NCI-H128 (cell line): ENCODE results near the gene TSEN2.
"Not testable (repeated sequence)": the region's sequence is repeated elsewhere in the genome, so short reads cannot be mapped to it uniquely, and the experiment has no call there.

Experiments
- DNase-seq: peaks from one replicate; lab custom pipeline; 2025; ENCODE audit not compliant: unreplicated experiment; lab: John Stamatoyannopoulos, UW

TSEN2 gene

DNA sequence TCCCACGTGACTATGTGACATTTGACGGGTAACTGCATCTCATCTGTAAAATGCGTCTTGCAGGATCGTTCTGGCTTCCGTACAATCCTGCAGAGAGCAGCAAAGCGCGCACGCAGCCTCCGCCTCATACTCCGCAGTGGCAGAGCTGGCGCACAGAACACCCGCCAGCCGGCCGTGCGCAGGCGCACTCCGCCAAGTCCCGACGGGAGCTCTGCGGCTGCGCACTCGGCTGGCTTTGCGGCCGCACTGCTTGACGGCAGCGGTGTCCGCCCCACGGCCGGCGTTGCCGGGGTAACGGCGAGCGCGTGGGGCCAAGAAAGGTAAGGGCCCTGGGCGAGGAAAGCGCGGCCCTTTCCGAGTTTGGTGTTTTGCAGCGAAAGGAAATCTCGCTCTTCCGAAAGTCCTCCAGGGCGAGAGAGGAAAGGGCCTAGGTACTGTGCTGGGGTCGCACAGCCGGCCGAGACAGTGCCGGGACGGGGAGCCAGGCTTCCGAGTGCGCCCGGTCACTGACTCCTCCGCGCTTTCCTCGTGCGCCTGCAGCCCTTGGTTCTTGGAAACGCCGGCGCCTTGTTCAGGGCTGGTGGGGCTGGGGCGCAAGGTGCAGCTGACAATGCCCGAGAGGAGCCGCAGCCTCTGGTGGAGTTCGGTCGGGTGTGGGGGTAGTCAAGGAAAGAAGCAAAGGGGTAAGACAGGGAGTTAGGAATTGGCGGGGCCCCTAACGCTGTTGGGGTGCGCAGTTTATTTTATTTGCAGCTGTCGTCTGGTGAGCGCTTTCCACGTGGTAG lies at the start of gene TSEN2:
TSEN2 (plus strand) TSS at position 283 of the 785 bp plus-strand sequence. CDS start 5,321 bp downstream, outside the sequence.
- DNase-seq, result peak; percentile 81

DNA sequence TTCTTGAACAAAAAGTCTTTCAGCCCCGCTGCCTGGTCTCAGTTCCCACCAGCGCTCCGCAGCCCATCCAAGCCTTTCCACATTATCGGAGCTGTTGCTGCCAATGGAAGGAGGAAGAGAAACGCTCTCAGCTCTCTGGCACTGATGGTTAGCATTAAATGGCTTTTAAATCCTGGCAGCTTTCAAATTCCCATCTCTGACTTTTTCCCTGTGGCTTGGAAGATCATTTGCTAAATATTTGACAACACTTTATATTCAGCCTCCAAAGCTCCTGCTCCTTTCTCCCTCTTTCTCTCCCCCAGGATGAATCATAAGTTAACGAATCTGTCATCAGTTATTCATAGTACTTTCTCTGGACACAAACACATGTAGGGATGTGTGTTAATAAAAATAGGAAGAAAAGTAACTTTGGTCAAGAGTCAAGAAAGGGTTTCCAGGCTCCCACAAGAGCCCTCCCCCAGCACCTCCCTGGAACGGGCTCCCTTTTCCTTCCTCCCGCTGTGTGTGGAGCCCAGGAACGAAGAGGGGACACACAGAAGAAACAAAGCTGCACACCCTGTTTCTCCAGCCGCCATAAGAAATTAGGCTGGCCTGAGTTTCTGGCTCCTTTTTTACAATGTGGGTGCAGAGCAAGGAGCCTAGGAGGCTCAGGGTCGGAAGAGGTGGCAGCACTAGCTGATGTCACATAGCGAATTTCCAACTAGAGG lies 47.6 kb upstream of the TSEN2 start:
- DNase-seq, result no peak

DNA sequence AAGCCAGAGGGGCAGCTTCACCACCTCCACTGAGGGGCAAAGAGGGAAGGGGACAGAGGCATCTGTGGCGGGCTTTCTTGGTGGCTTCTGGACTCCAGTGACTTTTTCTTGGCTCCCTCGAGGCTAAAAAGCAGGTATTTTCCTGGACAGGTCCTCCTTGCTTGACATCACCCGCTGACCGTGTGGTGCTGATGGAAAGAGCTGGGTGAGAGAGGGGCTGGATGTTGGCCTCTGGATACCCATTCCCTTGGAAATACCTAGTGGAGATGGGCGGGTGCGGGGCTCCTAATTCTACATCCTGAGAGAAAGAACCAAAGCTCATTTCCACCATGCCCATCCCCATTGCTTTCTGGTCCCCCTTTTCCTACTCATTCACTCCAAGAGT lies 47.1 kb upstream of the TSEN2 start:
- DNase-seq, result no peak

DNA sequence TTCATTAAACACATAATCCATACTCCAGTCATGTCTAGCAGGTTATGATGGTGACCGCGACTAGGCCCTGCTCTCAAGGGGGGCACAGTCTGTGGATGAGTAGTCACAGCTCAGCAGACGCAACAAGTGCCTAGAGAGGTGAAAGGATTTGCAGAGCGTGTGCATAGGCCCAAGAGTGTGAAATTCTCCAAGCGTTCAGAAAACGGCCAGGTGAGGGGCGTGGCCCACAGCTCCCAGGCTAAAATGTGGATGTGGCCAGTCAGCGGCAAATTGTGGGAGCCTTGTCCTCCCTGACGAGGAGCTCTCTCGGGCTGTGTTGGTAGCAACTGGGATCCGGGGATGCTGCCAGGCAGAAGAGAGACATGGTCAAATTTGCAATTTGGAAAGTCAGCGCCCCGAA lies 46.4 kb upstream of the TSEN2 start:
- DNase-seq, result no peak

DNA sequence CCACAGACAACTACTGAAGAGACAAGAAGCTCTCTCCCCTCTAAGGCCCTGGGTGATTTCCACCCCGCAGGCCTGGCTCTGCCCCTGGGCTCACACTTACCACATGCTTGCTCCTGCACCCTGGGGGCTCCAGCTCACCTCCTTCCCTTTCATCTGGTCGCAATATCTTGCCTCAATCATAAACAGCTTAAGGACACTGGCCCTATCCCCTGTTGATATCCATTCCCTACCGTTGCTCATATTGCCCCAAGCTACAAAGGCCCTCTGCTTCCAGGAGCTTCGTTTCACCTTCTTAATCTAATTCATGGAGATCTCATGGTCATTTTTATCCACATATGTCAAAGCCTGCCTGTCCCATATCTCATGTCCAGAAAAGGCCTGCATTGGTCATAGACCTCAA lies 46.0 kb upstream of the TSEN2 start:
- DNase-seq, result no peak

DNA sequence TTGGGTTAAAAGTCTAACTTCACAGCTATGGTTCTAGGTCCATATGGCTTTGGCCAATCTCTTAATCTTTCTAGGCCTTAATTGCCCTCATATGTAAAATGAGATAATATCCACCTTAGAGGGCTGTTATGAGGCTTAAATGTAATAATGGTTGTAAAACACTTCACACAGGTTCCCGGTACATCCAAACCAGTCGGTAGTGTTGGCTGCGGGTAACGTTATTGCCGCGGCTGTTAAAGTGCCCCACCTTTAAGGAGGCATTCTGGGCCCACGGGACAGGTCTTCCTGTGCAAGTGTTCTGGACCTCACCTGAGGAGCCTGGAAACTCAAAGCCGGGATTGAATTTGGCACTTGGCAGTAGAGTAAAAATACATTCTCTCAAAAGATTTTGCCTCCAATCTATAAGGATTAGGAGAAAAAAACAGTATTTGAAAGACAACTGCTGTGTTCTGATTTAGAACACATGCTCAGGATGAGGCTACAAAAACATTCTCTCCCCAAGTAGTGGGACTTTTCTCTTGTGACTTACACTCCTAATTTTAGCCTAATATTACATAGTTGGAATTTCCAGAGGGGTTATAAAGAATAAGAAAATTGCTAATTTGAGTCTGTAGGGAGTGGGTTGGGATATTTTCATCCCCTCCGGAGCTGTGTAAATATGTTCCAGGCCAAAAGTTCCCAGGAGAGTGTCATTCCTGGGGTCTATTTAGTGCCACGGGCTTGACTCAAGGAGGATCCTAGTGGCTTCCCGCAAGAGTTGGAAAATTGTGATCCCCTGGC lies 44.9 kb upstream of the TSEN2 start:
- no peak for DNase-seq

DNA sequence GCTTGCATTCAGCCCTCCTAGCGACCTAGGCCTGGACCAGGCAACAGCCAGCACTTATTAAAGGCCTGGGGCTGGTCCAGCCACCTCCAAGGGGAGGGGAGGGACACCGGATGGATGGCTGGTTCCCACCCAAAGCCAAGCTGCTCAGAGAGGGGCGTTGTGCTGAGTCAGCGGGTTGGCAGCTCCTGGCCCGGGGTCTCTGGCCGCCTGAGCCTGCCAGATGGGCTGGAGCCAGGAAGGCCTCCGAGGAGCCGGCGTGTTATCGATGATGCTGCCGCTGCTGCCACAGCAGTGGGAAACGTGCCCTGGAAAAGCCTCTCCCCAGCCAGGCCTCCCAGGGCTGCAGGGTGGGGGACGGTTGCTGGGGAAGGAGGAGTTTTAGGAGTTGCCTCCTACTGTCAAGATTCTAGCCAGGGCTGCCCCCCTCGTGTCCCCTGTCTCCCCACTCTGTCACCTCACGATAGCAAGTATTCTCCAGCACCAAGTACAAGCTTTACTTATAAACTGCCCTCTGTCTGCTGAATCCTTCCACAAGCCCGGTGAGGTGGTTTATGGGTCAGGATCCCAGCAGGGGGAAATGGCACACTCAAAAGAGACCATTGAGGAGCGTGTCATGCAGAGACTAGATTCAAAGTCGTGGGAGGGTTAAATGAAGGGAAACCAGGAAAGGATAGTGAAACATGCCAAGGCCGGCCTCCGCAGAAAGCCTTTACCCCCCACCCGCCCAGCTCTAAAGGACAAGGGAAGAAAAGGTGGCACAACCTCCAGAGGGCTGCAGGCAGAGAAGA lies 43.2 kb upstream of the TSEN2 start:
- DNase-seq, result no peak

DNA sequence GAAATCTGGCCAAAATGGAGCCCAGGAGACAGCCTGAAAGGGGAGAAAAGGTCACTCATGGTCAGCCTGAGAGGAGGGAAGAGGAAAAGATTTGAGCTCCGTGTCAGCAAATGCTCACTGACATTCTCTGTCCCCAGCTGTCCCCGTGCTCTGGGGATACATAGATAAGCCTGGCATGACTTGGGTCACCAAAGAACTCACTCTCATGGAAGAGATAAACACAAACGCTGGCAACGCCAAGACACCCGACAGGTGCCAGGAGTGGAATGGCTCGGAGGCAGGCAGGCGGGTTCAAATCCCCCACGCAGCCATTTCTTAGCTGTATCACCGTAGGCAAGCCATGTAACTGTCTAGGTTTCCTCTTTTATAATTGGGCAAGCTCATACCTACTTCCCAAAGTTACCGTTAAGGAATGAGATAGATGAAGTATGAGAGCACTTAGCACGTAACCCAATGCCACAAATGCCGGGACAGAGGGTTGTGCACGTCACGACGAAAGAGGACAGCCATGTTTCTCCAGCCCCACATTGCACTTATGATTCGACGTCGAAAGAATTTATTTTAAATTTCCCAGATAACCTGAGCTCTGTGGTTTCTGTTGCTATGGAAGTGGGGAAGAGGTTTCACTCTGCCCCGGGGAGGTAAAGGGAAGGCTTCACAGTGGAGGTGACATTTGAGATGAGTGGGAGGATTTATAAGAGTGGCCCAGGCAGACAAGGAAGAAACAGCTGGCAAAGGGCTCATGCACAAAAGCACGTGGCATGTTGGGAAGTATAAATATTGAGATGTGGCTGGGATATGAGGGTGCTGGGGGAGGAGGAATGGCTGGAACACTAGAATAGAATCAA lies 41.4 kb upstream of the TSEN2 start:
- DNase-seq, result no peak

DNA sequence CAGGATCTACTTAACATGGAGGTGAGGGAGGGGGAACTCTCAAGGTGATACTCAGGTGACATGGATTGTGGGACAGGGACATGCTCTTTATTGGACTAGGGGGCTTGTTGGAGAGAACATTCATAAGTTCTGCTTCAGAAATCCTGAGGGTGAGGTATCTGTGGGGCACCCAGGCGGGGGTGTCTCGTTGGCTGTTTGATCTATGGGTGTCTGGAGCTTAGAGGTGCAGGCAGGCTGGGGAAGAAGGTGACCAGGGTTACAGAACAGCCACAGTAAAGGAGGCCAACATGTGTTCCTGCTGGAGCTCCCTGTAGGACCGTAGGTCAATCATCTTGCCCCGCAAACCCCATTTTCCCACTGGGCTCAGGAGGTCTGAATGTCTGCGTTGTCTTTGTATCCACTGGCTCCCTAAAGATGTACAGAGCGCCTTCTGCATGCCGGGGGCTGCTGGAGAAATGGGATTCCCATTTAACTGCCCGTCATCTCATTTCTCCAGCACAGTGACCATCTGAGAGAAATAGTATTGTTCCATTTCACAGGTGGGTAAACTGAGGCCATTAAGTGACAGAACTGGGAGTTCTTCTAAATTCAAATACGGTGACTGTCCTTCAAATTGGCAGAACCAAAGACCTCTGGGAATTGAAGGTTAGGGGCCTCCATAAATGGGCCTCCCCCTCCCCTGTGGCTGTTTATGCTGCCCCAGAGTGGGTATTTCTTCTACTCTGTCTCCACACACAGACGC lies 40.3 kb upstream of the TSEN2 start:
- DNase-seq, result no peak

DNA sequence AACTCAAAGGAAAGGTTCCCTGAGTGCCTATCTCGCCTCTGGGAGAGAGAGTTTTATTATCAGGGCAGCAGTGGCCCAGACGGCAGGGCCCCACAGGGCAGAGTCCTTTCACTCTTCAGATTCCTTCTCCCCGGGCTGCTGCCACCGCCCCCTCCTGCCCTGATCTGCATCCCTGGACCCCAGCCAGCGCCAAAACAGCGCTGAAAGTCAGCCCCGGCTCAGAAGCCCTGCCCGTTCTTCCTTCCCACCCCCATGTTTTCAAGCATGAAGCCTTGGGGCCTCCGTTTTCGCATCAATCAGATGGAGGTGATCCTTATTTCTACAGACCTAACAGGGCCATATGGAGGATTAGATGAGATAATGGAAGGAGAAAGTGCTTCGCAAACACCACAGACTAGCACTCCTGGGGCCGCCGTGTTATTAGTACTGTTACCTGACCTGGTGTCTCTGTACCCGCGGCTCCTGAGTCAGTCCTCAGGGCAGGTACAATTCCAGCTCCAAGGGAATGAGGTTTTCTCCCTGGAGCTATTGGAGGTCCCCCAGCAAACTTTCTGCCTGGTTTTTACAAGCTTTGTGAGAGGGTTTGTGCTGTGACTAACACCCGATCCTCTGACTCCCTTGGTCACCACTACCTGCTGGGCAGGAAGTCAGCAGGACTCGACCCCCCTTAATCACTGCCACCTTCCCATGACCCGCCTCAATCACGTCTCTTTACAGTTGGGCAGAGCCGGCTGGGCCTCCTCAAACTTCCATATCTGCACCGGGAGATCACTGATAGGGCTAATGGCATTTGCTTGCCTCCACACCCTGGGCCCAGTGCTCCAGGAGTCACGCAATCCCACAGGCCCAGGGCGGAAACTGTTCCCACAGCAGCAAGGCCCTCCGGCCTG lies 39.5 kb upstream of the TSEN2 start:
- DNase-seq, result no peak

DNA sequence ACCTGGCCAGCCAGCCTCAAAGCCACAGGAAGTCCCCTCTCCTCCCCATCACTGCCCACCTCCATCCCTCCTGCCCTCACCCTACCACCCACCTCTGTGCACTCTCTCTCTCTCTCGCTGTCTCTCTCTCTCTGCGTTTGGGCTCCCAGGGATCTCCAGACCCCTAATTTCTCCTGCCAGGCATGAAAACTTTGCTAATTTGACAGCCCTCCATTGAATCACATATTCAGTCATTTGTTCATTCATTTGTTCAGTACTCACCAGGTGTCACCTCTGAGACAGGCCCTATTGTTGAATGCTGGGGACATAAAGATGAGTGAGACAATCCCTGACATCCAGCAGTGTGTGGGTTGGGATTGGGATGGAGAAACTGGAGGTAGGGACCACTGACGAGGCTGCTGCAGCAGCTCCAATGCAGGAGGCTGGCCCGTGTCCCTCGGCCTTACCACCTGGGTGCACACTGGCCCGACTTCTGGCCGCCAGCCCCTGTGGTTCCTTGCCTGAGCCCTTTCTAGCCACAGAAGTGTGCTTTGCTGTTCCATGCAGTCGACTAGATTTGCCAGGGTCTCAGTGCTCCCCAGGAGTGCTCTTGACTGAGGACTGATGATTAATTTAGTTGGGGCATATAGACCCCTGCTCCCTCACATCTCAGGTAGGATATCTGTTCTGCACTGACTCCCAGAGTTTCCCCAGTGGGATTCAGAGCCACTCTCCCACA lies 38.6 kb upstream of the TSEN2 start:
- DNase-seq, result no peak

DNA sequence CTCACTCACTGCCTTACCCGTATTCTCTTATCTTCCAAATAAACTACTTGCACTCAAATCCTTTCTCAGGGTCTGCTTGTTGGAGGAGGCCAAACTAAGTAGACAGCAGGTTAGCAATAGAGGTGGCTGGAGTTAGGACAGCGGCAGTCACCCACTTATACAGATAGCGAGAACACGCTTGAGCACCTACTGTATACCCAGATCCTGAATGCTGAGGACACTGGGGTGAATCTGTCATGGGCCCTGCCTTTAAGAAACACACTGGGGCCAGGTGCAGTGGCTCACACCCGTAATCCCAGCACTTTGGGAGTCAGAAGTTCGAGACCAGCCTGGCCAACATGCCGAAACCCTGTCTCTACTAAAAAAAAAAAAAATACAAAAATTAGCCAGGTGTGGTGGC lies 38.0 kb upstream of the TSEN2 start:
- no peak for DNase-seq

DNA sequence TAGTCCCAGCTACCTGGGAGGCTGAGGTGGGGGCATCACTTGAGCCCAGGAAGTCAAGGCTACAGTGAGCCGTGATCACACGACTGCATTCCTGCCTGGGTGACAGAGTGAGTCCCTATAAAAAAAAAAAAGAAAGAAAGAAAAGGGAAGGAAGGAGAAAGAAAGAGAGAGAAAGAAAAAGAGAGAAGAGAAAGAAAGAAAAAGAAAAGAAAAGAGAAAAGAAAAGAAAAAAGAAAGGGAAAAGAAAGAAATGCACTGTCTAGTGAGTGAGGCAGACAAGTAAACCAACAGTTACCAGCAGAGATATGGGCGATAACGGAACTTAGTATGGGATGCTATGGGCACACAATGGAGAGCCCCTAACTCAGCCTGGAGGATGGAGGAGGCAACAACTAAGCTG lies 37.2 kb upstream of the TSEN2 start:
- DNase-seq, result no peak

DNA sequence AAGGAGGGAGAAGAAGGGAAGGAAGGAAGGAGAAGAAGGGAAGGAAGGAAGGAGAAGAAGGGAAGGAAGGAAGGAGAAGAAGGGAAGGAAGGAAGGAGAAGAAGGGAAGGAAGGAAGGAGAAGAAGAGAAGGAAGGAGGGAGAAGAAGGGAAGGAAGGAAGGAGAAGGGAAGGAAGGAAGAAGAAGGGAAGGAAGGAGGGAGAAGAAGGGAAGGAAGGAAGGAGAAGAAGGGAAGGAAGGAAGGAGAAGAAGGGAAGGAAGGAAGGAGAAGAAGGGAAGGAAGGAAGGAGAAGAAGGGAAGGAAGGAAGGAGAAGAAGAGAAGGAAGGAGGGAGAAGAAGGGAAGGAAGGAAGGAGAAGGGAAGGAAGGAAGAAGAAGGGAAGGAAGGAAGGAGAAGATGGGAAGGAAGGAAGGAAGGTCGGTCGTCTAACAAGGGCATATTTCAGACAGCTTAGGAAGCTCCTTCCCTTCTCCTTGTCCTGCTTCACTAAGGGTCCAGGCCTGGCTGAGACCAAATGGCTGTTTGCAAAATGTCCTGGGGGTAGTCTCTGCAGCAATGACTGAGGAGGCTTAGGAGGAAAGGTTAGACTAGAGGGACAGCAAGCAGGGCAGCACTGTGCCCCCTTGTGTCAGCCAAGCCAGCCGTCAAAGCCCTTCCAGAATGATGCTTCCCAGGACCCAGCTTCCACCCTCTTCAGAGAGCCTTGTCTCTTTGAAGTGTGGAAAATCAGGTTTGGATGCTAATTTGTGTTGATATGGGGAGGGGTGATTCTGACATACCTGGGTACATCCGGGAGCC lies 35.7 kb upstream of the TSEN2 start:
- DNase-seq, result not testable (repeated sequence)

DNA sequence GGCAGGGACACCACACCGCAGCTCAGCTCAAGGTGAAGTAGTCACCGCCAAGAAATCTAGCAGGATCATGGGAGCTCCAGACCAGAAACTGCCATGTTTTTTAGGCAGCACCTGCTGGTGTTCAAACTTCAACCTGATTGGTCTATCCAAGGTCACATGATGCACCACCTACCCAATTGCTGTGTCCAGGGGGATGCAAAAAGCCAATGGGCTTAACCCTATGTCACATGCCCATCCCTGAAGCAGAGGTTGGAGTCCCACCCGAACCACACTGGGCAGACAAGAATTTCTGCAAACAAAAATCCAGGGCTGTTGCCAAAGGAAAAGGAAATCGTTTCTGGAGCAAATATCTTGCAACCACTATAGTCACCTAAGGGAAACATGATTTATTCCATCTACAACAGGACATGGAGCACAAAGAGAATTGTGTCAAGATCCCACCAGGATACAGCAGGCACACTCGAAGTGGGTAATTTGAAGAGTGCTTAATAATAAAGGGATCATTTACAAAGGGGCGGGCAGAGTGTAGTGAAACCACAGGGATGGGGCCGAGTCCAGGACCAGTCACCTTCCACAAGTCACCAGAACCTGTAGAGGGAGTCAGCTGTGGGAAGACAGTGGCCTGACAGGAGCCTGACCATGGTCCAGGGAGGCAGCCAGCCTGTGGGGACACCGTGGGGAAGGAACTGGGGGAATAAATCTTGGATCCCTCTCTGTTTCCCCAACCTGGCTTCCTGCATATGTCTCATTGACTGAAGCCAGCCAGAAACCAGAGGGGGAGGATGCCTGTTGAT lies 34.2 kb upstream of the TSEN2 start:
- no peak for DNase-seq

DNA sequence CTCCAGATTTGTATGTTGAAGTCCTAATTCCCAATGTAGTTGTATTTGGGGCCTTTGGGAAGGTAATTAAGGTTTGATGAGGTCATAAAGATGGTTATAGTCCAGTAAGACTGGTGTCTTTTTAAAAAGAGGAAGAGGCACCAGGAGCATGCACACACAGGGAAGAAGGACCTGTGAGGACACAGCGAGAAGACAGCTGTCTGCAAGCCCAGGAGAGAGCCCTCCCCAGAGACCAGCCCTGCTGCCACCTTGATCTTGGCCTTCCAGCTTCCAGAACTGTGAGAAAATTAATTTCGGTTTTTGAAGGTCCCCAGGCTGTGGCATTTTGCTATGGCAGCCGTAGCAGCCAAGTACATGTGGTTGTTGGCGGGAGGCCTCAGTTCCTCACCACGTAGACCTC lies 32.8 kb upstream of the TSEN2 start:
- no peak for DNase-seq
